Keratinocyte (primary cell): ENCODE measurements around the gene TFPI.

ENCODE experiments used
- CTCF ChIP-seq, 3 experiments: IDR thresholded peaks in 1 of 3; conservative IDR thresholded peaks in 1 of 3; optimal IDR thresholded peaks in 1 of 3; 2 replicates in 2 of 3; 3 replicates in 1 of 3; pipeline versions ENCODE3 to v1.5.1; 2011; ENCODE audit warnings: low read length in 3 of 3, mild to moderate bottlenecking in 3 of 3, moderate library complexity in 2 of 3, control low read depth in 1 of 3, inconsistent platforms in 1 of 3; ENCODE audit not compliant: insufficient read depth in 2 of 3; ENCODE audit errors: extremely low read depth in 1 of 3
- EZH2 ChIP-seq: IDR thresholded peaks from one replicate; pipeline ENCODE4 v1.6.1; 2012; ENCODE audit warnings: inconsistent platforms, mild to moderate bottlenecking, low read length, moderate library complexity

DNA sequence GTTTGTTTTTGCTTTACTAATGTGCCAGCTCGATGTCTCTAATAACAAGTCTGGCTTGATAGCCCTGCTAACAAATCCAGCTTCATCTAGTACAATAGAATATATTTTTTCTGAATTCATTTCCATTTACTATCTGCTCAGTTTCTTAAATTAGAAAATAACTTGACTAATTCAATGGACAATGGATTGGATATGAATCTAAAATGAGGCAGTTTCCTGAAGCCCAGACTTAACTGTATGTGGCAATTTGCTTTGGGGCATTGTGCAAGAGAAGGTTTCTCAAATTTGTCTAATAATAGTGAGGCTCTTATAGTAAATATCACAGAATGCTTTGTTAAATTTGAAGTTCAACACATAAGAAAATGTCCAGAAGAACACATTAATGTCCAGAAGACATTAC, 132.0 kb downstream of the TFPI start:
- no peak for TF ChIP-seq CTCF (optimal IDR thresholded peaks at IDR 0.05 in 1 of 3, IDR thresholded peaks at IDR 0.05 in 1 of 3, conservative IDR thresholded peaks at IDR 0.05 in 1 of 3; ENCODE audit: extremely low read depth in 1 of 3, insufficient read depth in 2 of 3, low read length in 3 of 3)
- no peak for TF ChIP-seq EZH2
